Neural progenitor cell (in vitro differentiated cells): ENCODE measurements around the gene TRMT44. TPM values are rescaled to one million over a fixed set of nuclear protein-coding genes. Genes with fewer than 3 reads are reported as not detected.

Experiments
- DNase-seq: peaks from one replicate; pipeline ENCODE4 v3.0.0-alpha.2; 2016; ENCODE audit warnings: low spot score
- H2AFZ ChIP-seq: fragments of 200-600 bp; sonication (generic); replicated peaks from 2 replicates; pipeline ENCODE4 v1.6.1; 2016; ENCODE audit warnings: antibody characterized with exemption
- H3F3A ChIP-seq: fragments of 200-600 bp; sonication (generic); 2 replicates; pipeline ENCODE4 v1.6.1; 2016; ENCODE audit warnings: antibody characterized with exemption, low read depth
- H3K27ac ChIP-seq: fragments of 200-600 bp; sonication (generic); 2 replicates; pipeline ENCODE4 v1.5.1; 2016; ENCODE audit warnings: mild to moderate bottlenecking
- H3K27me3 ChIP-seq: fragments of 200-600 bp; sonication (generic); 2 replicates; pipeline ENCODE4 v1.6.1; 2016; ENCODE audit warnings: mild to moderate bottlenecking, moderate library complexity
- H3K36me3 ChIP-seq: fragments of 200-600 bp; sonication (generic); 2 replicates; pipeline ENCODE4 v1.5.1; 2016
- H3K4me1 ChIP-seq: fragments of 200-600 bp; sonication (generic); 2 replicates; pipeline ENCODE4 v1.6.1; 2016; ENCODE audit warnings: mixed run types
- H3K4me2 ChIP-seq: fragments of 200-600 bp; sonication (generic); 2 replicates; pipeline ENCODE4 v1.6.1; 2016
- H3K4me3 ChIP-seq: fragments of 200-600 bp; sonication (generic); 2 replicates; pipeline ENCODE4 v1.5.1; 2016
- H3K79me2 ChIP-seq: fragments of 200-600 bp; sonication (generic); 2 replicates; pipeline ENCODE4 v1.6.1; 2016; ENCODE audit warnings: low read depth
- H3K9ac ChIP-seq: fragments of 200-600 bp; sonication (generic); 2 replicates; pipeline ENCODE4 v1.6.1; 2016
- H3K9me3 ChIP-seq: fragments of 200-600 bp; sonication (generic); 2 replicates; pipeline ENCODE4 v1.5.1; 2016; ENCODE audit warnings: low read depth
- H4K20me1 ChIP-seq: fragments of 200-600 bp; sonication (generic); 2 replicates; pipeline ENCODE4 v1.6.1; 2016; ENCODE audit warnings: low read depth
- H3K27ac Mint-ChIP-seq: 3 replicates; pipeline ENCODE4 v1.8.0; 2021; ENCODE audit warnings: mixed read lengths
- H3K27me3 Mint-ChIP-seq: 2 replicates; pipeline ENCODE4 v1.8.0; 2022; ENCODE audit warnings: low read depth, mild to moderate bottlenecking, inconsistent platforms, moderate library complexity, mixed read lengths; ENCODE audit not compliant: insufficient read depth
- H3K36me3 Mint-ChIP-seq: 3 replicates; pipeline ENCODE4 v1.8.0; 2021; ENCODE audit warnings: mixed read lengths
- H3K4me1 Mint-ChIP-seq: 3 replicates; pipeline ENCODE4 v1.8.0; 2021; ENCODE audit warnings: mixed read lengths
- H3K4me3 Mint-ChIP-seq: 3 replicates; pipeline ENCODE4 v1.8.0; 2021; ENCODE audit warnings: mild to moderate bottlenecking, moderate library complexity, mixed read lengths
- H3K9me3 Mint-ChIP-seq: 3 replicates; pipeline ENCODE4 v1.8.0; 2020; ENCODE audit warnings: mixed read lengths
- EZH2 ChIP-seq: fragments of 200-600 bp; sonication (generic); IDR thresholded peaks from 2 replicates; pipeline ENCODE4 v1.6.1; 2017; ENCODE audit warnings: antibody characterized with exemption, mild to moderate bottlenecking, moderate library complexity
- EZH2phosphoT487 ChIP-seq: fragments of 200-600 bp; sonication (generic); IDR thresholded peaks from 2 replicates; pipeline ENCODE4 v1.6.1; 2017; ENCODE audit warnings: antibody characterized with exemption
- total RNA-seq: library from RNA; depleted of rRNA; stranded (reverse); fragments of >200 nt; gene quantifications from 2 replicates; pipeline ENCODE4 v1.2.3, GENCODE V29; 2015; ENCODE audit warnings: low replicate concordance
- TF ChIP-seq, protein P1 (sequence below): fragments of 200-600 bp; sonication (generic); IDR thresholded peaks from 2 replicates; pipeline ENCODE4 v1.5.1; 2017; ENCODE audit warnings: antibody characterized with exemption, mild to moderate bottlenecking

Gene TRMT44
- total RNA-seq, 1 donor from 2014 or later, result 19.9 TPM

DNA sequence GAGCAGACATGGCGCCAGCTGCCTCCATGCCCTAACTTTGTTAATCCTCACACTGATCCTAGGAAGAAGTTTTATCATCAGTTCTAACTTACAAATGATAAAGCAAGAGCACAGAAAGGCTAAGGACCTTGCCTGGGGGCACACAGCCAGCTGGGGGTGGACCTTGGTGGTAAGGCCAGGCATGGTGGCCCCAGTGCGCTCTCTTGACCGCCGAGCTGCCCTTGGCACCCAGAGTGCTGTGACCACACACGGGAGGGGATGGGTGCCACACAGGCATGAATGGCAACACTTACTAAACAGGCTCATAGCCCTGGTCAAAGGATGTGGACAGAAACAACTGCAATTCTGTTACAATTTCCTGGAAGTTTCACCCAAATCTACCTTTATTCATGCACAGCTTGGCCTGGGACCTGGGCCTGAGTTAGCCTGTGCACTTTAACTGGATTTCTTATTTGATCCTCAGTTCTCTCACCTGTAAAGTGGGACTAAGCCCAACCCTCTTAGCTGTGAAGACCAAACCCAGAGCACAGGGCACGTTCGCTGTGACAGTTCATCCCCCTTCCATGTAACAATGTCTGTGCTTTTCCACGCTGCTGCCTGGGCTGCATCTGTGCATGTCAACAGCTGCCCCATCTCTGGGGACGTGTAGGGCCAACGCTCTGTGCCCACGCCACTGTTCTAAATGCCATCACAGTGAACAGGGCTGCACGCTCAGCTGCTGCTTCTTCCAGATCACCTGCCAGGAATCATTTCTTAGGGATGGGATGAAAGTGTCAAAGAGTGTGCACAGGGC, 44.9 kb upstream of the TRMT44 start:
- H3K4me1 ChIP-seq, result peaks cover 19% of the 10 kb centered on the region
- no peak overlapping the region for H2AFZ ChIP-seq
- no peak overlapping the region for H3K4me3 ChIP-seq
- no peaks in the 10 kb centered on the region for H3K79me2 ChIP-seq
- no peak for DNase-seq
- Mint-ChIP-seq H3K36me3 (peaks cover 8% of the 10 kb centered on the region), H3K27me3 (peaks cover 11% of the 10 kb centered on the region), H3K27ac (no peak overlapping the region), H3K4me3 (peak overlapping the region; percentile 13), H3K9me3 (no peaks in the 10 kb centered on the region), H3K4me1 (peaks cover 55% of the 10 kb centered on the region)
- no peak overlapping the region for H3K9ac ChIP-seq
- H4K20me1 ChIP-seq, result no peaks in the 10 kb centered on the region
- no peak overlapping the region for H3K27ac ChIP-seq
- H3K27me3 ChIP-seq, result no peaks in the 10 kb centered on the region
- TF ChIP-seq, protein P1, sequence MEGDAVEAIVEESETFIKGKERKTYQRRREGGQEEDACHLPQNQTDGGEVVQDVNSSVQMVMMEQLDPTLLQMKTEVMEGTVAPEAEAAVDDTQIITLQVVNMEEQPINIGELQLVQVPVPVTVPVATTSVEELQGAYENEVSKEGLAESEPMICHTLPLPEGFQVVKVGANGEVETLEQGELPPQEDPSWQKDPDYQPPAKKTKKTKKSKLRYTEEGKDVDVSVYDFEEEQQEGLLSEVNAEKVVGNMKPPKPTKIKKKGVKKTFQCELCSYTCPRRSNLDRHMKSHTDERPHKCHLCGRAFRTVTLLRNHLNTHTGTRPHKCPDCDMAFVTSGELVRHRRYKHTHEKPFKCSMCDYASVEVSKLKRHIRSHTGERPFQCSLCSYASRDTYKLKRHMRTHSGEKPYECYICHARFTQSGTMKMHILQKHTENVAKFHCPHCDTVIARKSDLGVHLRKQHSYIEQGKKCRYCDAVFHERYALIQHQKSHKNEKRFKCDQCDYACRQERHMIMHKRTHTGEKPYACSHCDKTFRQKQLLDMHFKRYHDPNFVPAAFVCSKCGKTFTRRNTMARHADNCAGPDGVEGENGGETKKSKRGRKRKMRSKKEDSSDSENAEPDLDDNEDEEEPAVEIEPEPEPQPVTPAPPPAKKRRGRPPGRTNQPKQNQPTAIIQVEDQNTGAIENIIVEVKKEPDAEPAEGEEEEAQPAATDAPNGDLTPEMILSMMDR, result no peak
- H3K4me2 ChIP-seq, result no peak overlapping the region
- H3K9me3 ChIP-seq, result no peaks in the 10 kb centered on the region
- H3K36me3 ChIP-seq, result no peaks in the 10 kb centered on the region
- peaks cover 10% of the 10 kb centered on the region for H3F3A ChIP-seq

GRCh38 chr4:8396762-8397406, 43.7 kb upstream of the TRMT44 start:
- no peak overlapping the region for H2AFZ ChIP-seq
- H3K9me3 ChIP-seq, result no peaks in the 10 kb centered on the region
- H3K27me3 Mint-ChIP-seq, result peaks cover 13% of the 10 kb centered on the region
- no peaks in the 10 kb centered on the region for H4K20me1 ChIP-seq
- H3F3A ChIP-seq, result peaks cover 10% of the 10 kb centered on the region
- H3K4me1 ChIP-seq, result peaks cover 19% of the 10 kb centered on the region
- peaks cover 50% of the 10 kb centered on the region for H3K4me1 Mint-ChIP-seq
- TF ChIP-seq, protein P1, result no peak
- TF ChIP-seq EZH2 (no peak), EZH2phosphoT487 (no peak)
- H3K9ac ChIP-seq, result no peak overlapping the region
- no peaks in the 10 kb centered on the region for H3K27me3 ChIP-seq
- no peak overlapping the region for H3K27ac ChIP-seq
- no peak overlapping the region for H3K4me3 ChIP-seq
- H3K4me2 ChIP-seq, result no peak overlapping the region
- no peaks in the 10 kb centered on the region for H3K36me3 ChIP-seq
- DNase-seq, result no peak
- H3K36me3 Mint-ChIP-seq, result peaks cover 6% of the 10 kb centered on the region
- no peaks in the 10 kb centered on the region for H3K79me2 ChIP-seq
- no peaks in the 10 kb centered on the region for H3K9me3 Mint-ChIP-seq
- H3K4me3 Mint-ChIP-seq, result no peak overlapping the region
- no peak overlapping the region for H3K27ac Mint-ChIP-seq

DNA sequence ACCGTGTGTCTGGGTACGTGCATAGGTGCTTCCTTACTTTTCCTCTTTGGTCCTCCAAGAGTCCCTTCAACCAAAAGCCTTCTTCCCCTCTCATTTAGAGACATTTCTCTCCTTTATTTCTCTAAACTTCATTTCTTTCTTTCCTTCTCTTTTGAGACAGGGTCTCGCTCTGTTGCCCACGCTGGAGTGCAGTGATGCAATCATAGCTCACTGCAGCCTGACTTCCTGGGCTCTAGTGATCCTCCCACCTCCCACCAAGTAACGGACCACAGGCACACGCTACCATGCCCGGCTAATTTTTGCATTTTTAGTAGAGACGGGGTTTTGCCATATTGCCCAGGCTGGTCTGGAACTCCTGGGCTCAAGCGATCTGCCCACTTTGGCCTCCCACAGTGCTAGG, 42.2 kb upstream of the TRMT44 start:
- no peak overlapping the region for H3K4me2 ChIP-seq
- peaks cover 10% of the 10 kb centered on the region for H3F3A ChIP-seq
- no peaks in the 10 kb centered on the region for H3K36me3 ChIP-seq
- no peak overlapping the region for H3K4me3 Mint-ChIP-seq
- no peak overlapping the region for H2AFZ ChIP-seq
- H3K4me1 Mint-ChIP-seq, result peaks cover 50% of the 10 kb centered on the region
- H3K27ac Mint-ChIP-seq, result peak overlapping the region; percentile 14
- H3K27ac ChIP-seq, result no peak overlapping the region
- TF ChIP-seq, protein P1, result no peak
- TF ChIP-seq EZH2phosphoT487 (no peak), EZH2 (no peak)
- no peaks in the 10 kb centered on the region for H4K20me1 ChIP-seq
- no peaks in the 10 kb centered on the region for H3K79me2 ChIP-seq
- H3K27me3 Mint-ChIP-seq, result peaks cover 11% of the 10 kb centered on the region
- no peak overlapping the region for H3K9ac ChIP-seq
- no peaks in the 10 kb centered on the region for H3K9me3 ChIP-seq
- H3K9me3 Mint-ChIP-seq, result no peaks in the 10 kb centered on the region
- no peak overlapping the region for H3K4me3 ChIP-seq
- no peak for DNase-seq
- no peaks in the 10 kb centered on the region for H3K27me3 ChIP-seq
- H3K4me1 ChIP-seq, result peaks cover 13% of the 10 kb centered on the region
- peaks cover 2% of the 10 kb centered on the region for H3K36me3 Mint-ChIP-seq
